HepG2 (cell line): ENCODE results near the gene KIF2C. TPM values are rescaled to one million over a fixed set of nuclear protein-coding genes. Genes with fewer than 3 reads are reported as not detected.

ENCODE experiments used
- ATAC-seq: fragments of 200-7000 bp; cut with Tn5 transposase; 3 replicates; pipeline ENCODE4 v1.9.1; 2020; ENCODE audit warnings: mild to moderate bottlenecking, moderate library complexity
- BruUV-seq: library from RNA; stranded (reverse); fragments of 400-500 nt; replicated peaks from 2 replicates; lab custom pipeline; 2021; lab: Mats Ljungman, UMichigan
- CTCF ChIA-PET: fragments of 300-600 bp; formaldehyde crosslinking; extraction: SDS; loops from one replicate; lab custom pipeline; 2021; ENCODE audit warnings: low total read pairs, inconsistent platforms, low intra/inter-chr PET ratio; lab: Yijun Ruan, JAX
- POLR2A ChIA-PET: fragments of 350-600 bp; sonication (Branson Sonifier 250); formaldehyde crosslinking; loops from one replicate; lab custom pipeline; 2020; ENCODE audit warnings: antibody characterized with exemption, inconsistent platforms; lab: Yijun Ruan, JAX
- DNase-seq: peaks from one replicate; pipeline ENCODE4 v3.0.0-alpha.2; 2015; ENCODE audit warnings: low spot score
- FAIRE-seq: peaks from 3 replicates; lab custom pipeline; 2011; peaks lifted over from hg19 to GRCh38; lab: Jason Lieb, UNC
- H2AFZ ChIP-seq: one replicate; pipeline ENCODE4 v1.6.1; 2011; ENCODE audit warnings: low read length, inconsistent platforms
- H3K27ac ChIP-seq: fragments of 300-600 bp; 3 replicates; pipeline ENCODE4 v1.8.0; 2011; ENCODE audit warnings: mixed run types, mild to moderate bottlenecking, mixed read lengths, low read length, inconsistent platforms; ENCODE audit not compliant: insufficient read depth; ENCODE audit errors: extremely low read length
- H3K27me3 ChIP-seq, 2 experiments: fragments of 200-600 bp in 1 of 2; 2 replicates in 1 of 2; 3 replicates in 1 of 2; pipeline versions ENCODE4 v1.6.0 to v1.8.0; 2011; ENCODE audit warnings: low read length in 2 of 2, mild to moderate bottlenecking in 2 of 2, moderate library complexity in 2 of 2, inconsistent platforms in 1 of 2; ENCODE audit not compliant: insufficient read depth in 2 of 2, control insufficient read depth in 1 of 2
- H3K36me3 ChIP-seq, 2 experiments: fragments of 200-600 bp in 1 of 2; replicated peaks in 1 of 2; 2 replicates in 1 of 2; 3 replicates in 1 of 2; pipeline versions ENCODE4 v1.5.1 to v1.8.0; 2011; ENCODE audit warnings: low read length in 2 of 2, inconsistent platforms in 1 of 2; ENCODE audit not compliant: insufficient read depth in 2 of 2, control insufficient read depth in 1 of 2
- H3K4me1 ChIP-seq: 2 replicates; pipeline ENCODE4 v1.5.1; 2012; ENCODE audit warnings: low read length, inconsistent platforms; ENCODE audit not compliant: insufficient read depth
- H3K4me2 ChIP-seq: 2 replicates; pipeline ENCODE4 v1.6.0; 2011; ENCODE audit warnings: low read depth, low read length, inconsistent platforms
- H3K4me3 ChIP-seq, 3 experiments: fragments of 200-600 bp in 1 of 3; sonication (generic), shearing (Covaris generic) in 1 of 3; replicated peaks in 1 of 3; 2 replicates each; pipeline ENCODE4 v1.5.1; 2011 to 2016; ENCODE audit warnings: low read length in 3 of 3, inconsistent platforms in 2 of 3, low read depth in 2 of 3, mild to moderate bottlenecking in 2 of 3, control low read depth in 1 of 3, mixed read lengths in 1 of 3; ENCODE audit not compliant: insufficient read depth in 1 of 3
- H3K79me2 ChIP-seq: one replicate; pipeline ENCODE4 v1.6.1; 2011; ENCODE audit warnings: low read length, inconsistent platforms; ENCODE audit not compliant: insufficient read depth
- H3K9ac ChIP-seq: 2 replicates; pipeline ENCODE4 v1.6.0; 2011; ENCODE audit warnings: mild to moderate bottlenecking, low read depth, low read length, inconsistent platforms; ENCODE audit not compliant: insufficient read depth
- H3K9me3 ChIP-seq: 2 replicates; pipeline ENCODE4 v1.5.1; 2012; ENCODE audit warnings: mild to moderate bottlenecking, low read length
- H4K20me1 ChIP-seq: 2 replicates; pipeline ENCODE4 v1.6.0; 2011; ENCODE audit warnings: inconsistent platforms, mild to moderate bottlenecking, low read length, moderate library complexity; ENCODE audit not compliant: insufficient read depth
- ASH2L ChIP-seq: fragments of 300-600, 200-600 bp; sonication (generic); IDR thresholded peaks from 2 replicates; pipeline ENCODE4 v1.7.0; 2017; ENCODE audit warnings: low read depth, mild to moderate bottlenecking, moderate library complexity, mixed read lengths, low read length; ENCODE audit not compliant: insufficient read length
- CREM ChIP-seq, 2 experiments: sonication (generic) in 1 of 2; formaldehyde crosslinking in 1 of 2; IDR thresholded peaks; 2 replicates each; pipeline versions ENCODE4 v1.4.0 to v1.6.1; 2016 to 2020; ENCODE audit warnings: antibody characterized with exemption in 1 of 2, mild to moderate bottlenecking in 1 of 2, missing genetic modification reagents in 1 of 2
- EP300 ChIP-seq, 3 experiments: sonication (generic) in 1 of 3; formaldehyde crosslinking in 1 of 3; IDR thresholded peaks; 2 replicates each; pipeline versions ENCODE4 v1.5.1 to v1.6.1; 2011 to 2020; ENCODE audit warnings: low read depth in 2 of 3, low read length in 2 of 3, borderline replicate concordance in 1 of 3, improper control_type of control experiment in 1 of 3, mild to moderate bottlenecking in 1 of 3, missing genetic modification reagents in 1 of 3, moderate library complexity in 1 of 3
- FOSL2 ChIP-seq: sonication (generic); formaldehyde crosslinking; IDR thresholded peaks from 2 replicates; pipeline ENCODE4 v1.4.0; 2020; ENCODE audit warnings: missing genetic modification reagents
- HMG20A ChIP-seq: IDR thresholded peaks from 2 replicates; pipeline ENCODE4 v1.6.1; 2016; ENCODE audit warnings: borderline replicate concordance
- RBAK ChIP-seq: sonication (generic); formaldehyde crosslinking; IDR thresholded peaks from 2 replicates; pipeline ENCODE4 v1.5.1; 2020; ENCODE audit warnings: mild to moderate bottlenecking, missing genetic modification reagents
- WGBS: methylation state at CpG from one replicate; pipeline ENCODE4 v1.1.6; 2017; ENCODE audit warnings: low lambda C conversion rate; 5-methylcytosine and 5-hydroxymethylcytosine counted together
- in situ Hi-C: cut with HindIII; loops from 2 replicates; pipeline ENCODE4 v1.10.0; 2017; ENCODE audit warnings: low pct_unique_long_range_greater_than_20kb; ENCODE audit not compliant: extremely low pct_ligation_motif_present
- intact Hi-C: fragments of 100-400 bp; cut with micrococcal nuclease; formaldehyde crosslinking; loops from one replicate; pipeline ENCODE4 v1.10.0; 2022; ENCODE audit not compliant: unreplicated experiment
- polyA plus RNA-seq, 8 experiments: library from polyadenylated mRNA; depleted of rRNA in 3 of 8; stranded (reverse) in 7 of 8; unstranded in 1 of 8; fragments of >200 nt; fragmentation: Illumina TruSeq in 4 of 8; extraction: Trizol in 4 of 8; gene quantifications; 2 replicates each; pipeline versions ENCODE4 v1.2.1 to v1.2.3, GENCODE V29; 2011 to 2016; ENCODE audit warnings: low read depth in 4 of 8, missing spikeins in 1 of 8, mixed read lengths in 1 of 8; ENCODE audit not compliant: insufficient read depth in 1 of 8
- total RNA-seq, 5 experiments: library from RNA; depleted of rRNA; stranded (reverse); fragments of >200 nt; fragmentation: Illumina TruSeq; extraction: Trizol; gene quantifications; 2 replicates each; pipeline ENCODE4 v1.2.3, GENCODE V29; 2016; ENCODE audit warnings: low read depth in 1 of 5
- TF ChIP-seq, protein P1 (sequence below): sonication (generic); formaldehyde crosslinking; IDR thresholded peaks from 2 replicates; pipeline ENCODE4 v1.4.0; 2020; ENCODE audit warnings: mild to moderate bottlenecking, missing genetic modification reagents

Gene KIF2C
- total and polyA plus RNA-seq, 2 of the 13 experiments (the other 11 are each of a cell fraction or from before 2014, with no cell fraction given), result 29.7 to 53.7 TPM

DNA sequence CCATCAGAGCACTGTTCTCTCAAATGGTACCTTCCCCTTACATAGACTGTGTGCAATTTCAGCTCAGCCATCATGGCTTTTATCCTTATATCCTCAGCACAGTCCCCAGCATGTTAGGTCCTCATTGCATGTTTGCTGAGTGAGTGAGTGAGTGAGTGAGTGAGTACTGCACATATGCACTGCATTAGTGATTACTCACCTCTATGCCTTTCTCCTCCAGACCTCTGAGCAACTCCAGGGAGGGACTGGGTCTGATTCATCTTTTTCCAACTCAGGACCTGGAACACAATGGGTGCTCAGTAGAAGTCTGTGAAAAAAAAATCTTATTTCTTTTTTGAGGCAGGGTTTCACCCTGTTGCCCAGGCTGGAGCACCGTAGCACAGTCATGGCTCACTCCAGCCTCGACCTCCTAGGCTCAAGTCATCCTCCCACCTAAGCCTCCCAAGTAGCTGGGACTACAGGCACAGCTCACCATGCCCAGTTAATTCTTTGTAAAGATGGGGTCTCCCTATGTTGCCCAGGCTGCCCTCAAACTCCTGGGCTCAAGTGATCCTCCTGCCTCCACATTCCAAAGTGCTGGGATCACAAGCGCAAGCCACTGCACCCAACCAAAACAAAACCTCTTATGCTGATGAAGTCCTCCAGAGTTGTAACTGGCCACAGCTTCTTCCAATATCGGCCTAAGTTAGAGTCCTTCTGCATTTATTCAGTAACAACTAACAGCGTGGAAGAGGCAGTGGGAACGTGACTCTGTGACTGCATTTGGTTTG is 32.3 kb upstream of the KIF2C start:
- no peak overlapping the region; a peak in 1 of 6 replicates for H3K4me3 ChIP-seq
- in situ Hi-C loops, result no loop called here
- no peak for FAIRE-seq
- peak overlapping the region; percentile 85 for H3K4me2 ChIP-seq
- H3K4me1 ChIP-seq, result peaks cover 61% of the 10 kb centered on the region
- DNase-seq, result peak; percentile 50
- 0 out of 4 replicates have a peak, but pooled peaks of 1 of the 2 experiments have one; percentile 15 for TF ChIP-seq EP300 (IDR thresholded peaks at IDR 0.05; ENCODE audit: low read depth in 2 of 2, low read length in 2 of 2)
- no peak for TF ChIP-seq EP300 (CRISPR knock-in tag; IDR thresholded peaks at IDR 0.05; ENCODE audit: borderline replicate concordance)
- peak; percentile 62 for TF ChIP-seq FOSL2 (CRISPR knock-in tag)
- no peak for TF ChIP-seq CREM (IDR thresholded peaks at IDR 0.05)
- no peak for TF ChIP-seq CREM (CRISPR knock-in tag; IDR thresholded peaks at IDR 0.05)
- TF ChIP-seq, protein P1, sequence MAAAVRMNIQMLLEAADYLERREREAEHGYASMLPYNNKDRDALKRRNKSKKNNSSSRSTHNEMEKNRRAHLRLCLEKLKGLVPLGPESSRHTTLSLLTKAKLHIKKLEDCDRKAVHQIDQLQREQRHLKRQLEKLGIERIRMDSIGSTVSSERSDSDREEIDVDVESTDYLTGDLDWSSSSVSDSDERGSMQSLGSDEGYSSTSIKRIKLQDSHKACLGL (CRISPR knock-in tag), result no peak
- peak; percentile 26 for TF ChIP-seq ASH2L
- peak; percentile 28; the same call in 1 of the 2 replicates for TF ChIP-seq HMG20A
- TF ChIP-seq RBAK (CRISPR knock-in tag), result 0 out of 2 replicates have a peak, but pooled peaks have one; percentile 47
- intact Hi-C loops, result loop anchor here (5.0 kb wide), 1 partner anchor 55 kb away; no protein-coding TSS in a partner anchor
- H4K20me1 ChIP-seq, result no peaks in the 10 kb centered on the region
- ChIA-PET POLR2A (interaction anchor here (1.3 to 2.1 kb wide), 3 partner anchors 14 to 33 kb away, joined by 4 to 11 read pairs (median 5); partner anchors contain the start of genes ARMH1 and TMEM53), CTCF (interaction anchor here (1.2 kb wide), 1 partner anchor 52 kb away, joined by 7 read pairs; no protein-coding TSS in a partner anchor)
- ATAC-seq, result peak; percentile 45
- WGBS, result 46% methylated on average over 6 of the region's 6 CpGs
- H3K27me3 ChIP-seq, result no peaks in the 10 kb centered on the region; a peak in 1 of 5 replicates
- no peak overlapping the region for H3K9ac ChIP-seq
- H3K36me3 ChIP-seq, result no peaks in the 10 kb centered on the region
- BruUV-seq, result no TSS peak
- no peaks in the 10 kb centered on the region for H3K79me2 ChIP-seq
- no peak overlapping the region for H3K27ac ChIP-seq
- H3K9me3 ChIP-seq, result no peaks in the 10 kb centered on the region
- H2AFZ ChIP-seq, result no peak overlapping the region
